Measurements from ENCODE around the gene MSRB1. TPM values are rescaled to one million over a fixed set of nuclear protein-coding genes. Genes with fewer than 3 reads are reported as not detected.

Gene MSRB1
- total RNA-seq, 2 donors from 2014 or later, result 13.7 to 21.9 TPM

DNA sequence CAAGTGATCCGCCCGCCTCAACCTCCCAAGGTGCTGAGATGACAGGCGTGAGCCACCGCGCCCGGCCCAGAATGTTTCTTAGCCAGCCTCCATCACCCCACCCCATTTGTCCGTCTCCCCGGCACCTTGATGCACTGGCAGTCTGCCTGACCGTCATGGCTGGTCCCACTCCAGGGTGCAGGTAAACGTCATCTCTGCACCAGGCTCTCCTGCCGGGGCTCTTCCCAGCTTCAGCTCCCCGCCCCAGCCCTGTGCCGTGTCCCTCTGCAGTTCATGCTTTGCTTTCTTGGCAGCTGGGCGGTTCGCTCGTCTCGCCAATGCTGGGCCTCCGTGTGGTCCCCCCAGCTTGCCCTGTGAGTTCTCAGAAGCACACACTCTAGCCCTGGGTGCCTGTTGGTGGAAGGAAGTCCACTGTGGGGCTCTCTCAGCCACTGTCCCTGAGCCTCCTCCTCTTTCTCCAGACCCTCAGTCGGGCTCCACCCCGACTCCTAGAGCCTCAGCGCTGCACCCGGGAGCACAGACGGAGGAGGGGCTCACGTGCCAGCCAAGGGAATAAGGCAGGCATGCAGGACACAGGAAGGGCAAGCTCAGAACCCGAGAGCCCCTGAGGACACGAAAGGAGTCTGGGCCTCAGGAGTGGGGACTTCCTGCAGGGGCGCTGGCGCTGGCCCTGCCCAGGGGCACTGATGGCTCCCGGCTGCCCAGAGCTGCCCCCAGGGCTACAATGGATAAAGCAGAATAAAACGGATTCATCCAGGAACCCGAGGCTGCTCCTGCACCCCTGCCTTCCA, 36.7 kb downstream of the MSRB1 start:
- Histone ChIP-seq H3K4me3 (no peak overlapping the region), H3K4me1 (no peaks in the 10 kb centered on the region), H3K9me3 (no peaks in the 10 kb centered on the region), H3K27me3 (no peaks in the 10 kb centered on the region), H3K36me3 (no peaks in the 10 kb centered on the region), H3K27ac (no peak overlapping the region)
- DNase-seq (ENCODE audit: low spot score), result no peak
- TF ChIP-seq, protein P1, sequence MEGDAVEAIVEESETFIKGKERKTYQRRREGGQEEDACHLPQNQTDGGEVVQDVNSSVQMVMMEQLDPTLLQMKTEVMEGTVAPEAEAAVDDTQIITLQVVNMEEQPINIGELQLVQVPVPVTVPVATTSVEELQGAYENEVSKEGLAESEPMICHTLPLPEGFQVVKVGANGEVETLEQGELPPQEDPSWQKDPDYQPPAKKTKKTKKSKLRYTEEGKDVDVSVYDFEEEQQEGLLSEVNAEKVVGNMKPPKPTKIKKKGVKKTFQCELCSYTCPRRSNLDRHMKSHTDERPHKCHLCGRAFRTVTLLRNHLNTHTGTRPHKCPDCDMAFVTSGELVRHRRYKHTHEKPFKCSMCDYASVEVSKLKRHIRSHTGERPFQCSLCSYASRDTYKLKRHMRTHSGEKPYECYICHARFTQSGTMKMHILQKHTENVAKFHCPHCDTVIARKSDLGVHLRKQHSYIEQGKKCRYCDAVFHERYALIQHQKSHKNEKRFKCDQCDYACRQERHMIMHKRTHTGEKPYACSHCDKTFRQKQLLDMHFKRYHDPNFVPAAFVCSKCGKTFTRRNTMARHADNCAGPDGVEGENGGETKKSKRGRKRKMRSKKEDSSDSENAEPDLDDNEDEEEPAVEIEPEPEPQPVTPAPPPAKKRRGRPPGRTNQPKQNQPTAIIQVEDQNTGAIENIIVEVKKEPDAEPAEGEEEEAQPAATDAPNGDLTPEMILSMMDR (IDR thresholded peaks at IDR 0.05), result no peak

DNA sequence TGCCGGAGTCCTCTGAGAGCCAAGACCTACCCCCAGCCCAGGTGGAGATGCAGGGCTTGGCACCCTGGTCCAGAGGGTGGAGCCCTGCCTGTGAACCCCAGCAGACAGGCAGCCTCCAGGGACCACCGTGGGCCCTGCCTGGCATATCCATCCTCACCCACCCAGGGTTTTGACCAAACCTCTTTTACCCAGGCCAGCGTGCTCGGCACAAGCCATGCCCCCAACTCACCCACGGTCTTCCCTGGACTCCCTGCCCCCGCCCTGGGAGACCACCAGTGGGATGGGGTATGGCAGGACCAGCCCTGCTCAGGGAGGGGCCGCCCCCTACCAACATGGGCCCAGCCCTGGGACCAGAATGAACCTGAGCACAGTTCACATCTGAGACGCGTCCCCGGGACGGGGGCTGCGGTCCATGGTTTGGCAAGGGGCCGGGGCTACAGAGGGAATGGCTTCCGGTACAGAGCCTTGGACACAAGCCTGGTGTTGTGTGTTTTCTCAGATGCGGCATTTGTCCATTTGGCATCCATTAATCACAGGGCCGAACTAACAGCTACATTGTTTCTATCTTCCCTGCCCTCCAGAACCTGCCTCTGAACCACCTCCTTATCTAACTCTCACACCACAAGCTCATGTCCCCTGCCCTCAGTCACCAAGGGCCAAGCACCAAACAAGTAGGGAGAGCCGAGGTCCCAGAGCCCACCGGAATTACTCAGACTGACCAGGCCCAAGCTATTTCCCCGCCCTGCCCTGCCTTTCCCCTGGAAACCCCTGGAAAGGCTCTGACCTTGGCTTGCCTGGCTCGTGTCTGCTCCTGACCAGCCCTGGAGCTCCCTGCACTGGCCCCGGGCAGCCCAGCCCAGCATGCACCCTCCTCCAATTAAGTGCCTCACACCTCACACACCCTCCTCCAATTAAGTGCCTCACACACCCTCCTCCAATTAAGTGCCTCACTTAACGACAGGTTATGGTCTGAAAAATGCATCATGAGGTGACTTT, 38.9 kb downstream of the MSRB1 start:
- H3K9me3 ChIP-seq, result no peaks in the 10 kb centered on the region
- H3K4me3 ChIP-seq, result no peak overlapping the region
- DNase-seq (ENCODE audit: low spot score), result no peak
- no peaks in the 10 kb centered on the region for H3K27me3 ChIP-seq
- no peaks in the 10 kb centered on the region for H3K36me3 ChIP-seq
- peak overlapping the region; percentile 53 to 54 for H3K27ac ChIP-seq
- H3K4me1 ChIP-seq, result no peaks in the 10 kb centered on the region
- TF ChIP-seq, protein P1 (IDR thresholded peaks at IDR 0.05), result no peak

DNA sequence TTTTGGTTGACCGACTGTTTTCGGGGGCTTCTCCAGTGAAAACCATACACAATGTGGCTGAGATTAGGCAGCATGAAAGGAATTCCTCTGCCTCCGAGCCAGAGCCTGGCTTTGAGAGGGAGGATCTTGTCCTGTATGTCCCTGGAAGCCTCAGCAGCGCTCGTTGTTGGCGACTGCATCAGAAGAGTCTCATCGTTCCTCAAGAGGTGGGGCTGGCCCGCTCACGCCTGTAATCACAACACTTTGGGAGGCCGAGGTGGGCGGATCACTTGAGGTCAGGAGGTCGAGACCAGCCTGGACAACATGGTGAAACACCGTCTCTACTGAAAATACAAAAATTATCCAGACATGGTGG, 39.8 kb downstream of the MSRB1 start:
- DNase-seq (ENCODE audit: low spot score), result no peak
- Histone ChIP-seq H3K27me3 (no peaks in the 10 kb centered on the region), H3K4me3 (no peak overlapping the region)

DNA sequence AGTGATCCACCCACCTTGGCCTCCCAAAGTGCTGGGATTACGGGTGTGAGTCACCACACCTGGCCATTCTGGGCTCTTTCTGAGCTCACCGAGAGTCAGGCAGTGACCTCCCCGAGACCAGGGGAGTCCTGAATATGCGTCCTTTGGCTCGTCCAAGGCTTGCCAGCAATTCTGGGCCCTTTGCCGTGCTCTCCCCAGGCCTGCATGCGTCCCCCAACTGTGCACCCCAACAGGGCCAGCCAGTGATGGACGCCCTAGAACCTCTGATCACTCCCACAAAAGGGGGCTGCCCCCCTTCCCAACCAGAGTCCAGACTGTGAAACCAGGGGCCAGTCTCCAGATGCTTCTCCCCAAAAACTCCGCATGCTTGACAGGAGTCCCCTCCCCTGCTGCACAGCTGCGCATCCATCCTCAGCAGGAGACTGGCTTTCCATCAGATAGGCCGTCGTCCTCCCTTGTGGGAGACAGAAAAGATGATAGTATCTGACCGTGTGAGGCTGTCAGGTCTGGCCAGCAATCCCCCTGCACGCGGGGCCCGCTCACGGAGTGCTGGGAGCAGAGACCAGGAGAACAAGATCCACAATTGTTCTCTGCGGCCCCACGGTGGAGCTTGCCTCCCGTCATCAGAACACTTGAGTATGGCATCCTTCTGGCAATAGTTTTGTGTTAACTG, 40.3 kb downstream of the MSRB1 start:
- Histone ChIP-seq H3K27ac (no peak overlapping the region), H3K27me3 (no peaks in the 10 kb centered on the region)

More for the DNA sequence above, 39.8 kb downstream of the MSRB1 start:
- Histone ChIP-seq H3K4me1 (no peaks in the 10 kb centered on the region), H3K36me3 (no peaks in the 10 kb centered on the region), H3K27ac (no peak overlapping the region), H3K9me3 (no peaks in the 10 kb centered on the region)
- TF ChIP-seq, protein P1 (IDR thresholded peaks at IDR 0.05), result no peak

DNA sequence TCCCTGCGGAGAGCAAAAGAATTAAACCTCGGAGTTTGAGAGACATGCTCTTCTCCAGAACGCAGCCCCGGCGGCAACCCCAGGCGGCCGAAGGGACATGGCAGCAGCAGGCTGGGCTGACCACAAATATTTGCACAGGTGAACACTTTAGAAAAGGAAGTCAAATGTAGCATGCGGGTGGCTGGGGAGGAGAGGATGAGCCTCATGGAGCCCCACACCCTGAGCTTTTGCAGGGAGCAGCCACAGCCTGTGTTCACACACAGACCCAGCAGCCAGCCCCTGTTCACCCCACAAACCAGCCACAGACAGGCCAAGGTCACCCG, 42.6 kb downstream of the MSRB1 start:
- TF ChIP-seq, protein P1 (IDR thresholded peaks at IDR 0.05), result no peak
- Histone ChIP-seq H3K27ac (no peak overlapping the region), H3K36me3 (no peaks in the 10 kb centered on the region), H3K4me3 (no peak overlapping the region), H3K27me3 (no peaks in the 10 kb centered on the region), H3K4me1 (no peaks in the 10 kb centered on the region), H3K9me3 (no peaks in the 10 kb centered on the region)
- DNase-seq (ENCODE audit: low spot score), result no peak

More for the DNA sequence above, 40.3 kb downstream of the MSRB1 start:
- TF ChIP-seq, protein P1 (IDR thresholded peaks at IDR 0.05), result no peak
- H3K4me3 ChIP-seq, result no peak overlapping the region
- H3K4me1 ChIP-seq, result no peaks in the 10 kb centered on the region
- no peak for DNase-seq (ENCODE audit: low spot score)
- H3K36me3 ChIP-seq, result no peaks in the 10 kb centered on the region
- H3K9me3 ChIP-seq, result no peaks in the 10 kb centered on the region
